Kidney epithelial cell (primary cell): ENCODE measurements around the gene COLEC12. TPM values are rescaled to one million over a fixed set of nuclear protein-coding genes. Genes with fewer than 3 reads are reported as not detected.

Experiments used
- DNase-seq: peaks from one replicate; pipeline ENCODE4 v3.0.0-alpha.2; 2010; ENCODE audit warnings: low read depth
- H3K27me3 ChIP-seq: 2 replicates; pipeline ENCODE4 v1.6.0; 2011; ENCODE audit warnings: low read length; ENCODE audit not compliant: control insufficient read depth, insufficient read depth
- H3K36me3 ChIP-seq: 2 replicates; pipeline ENCODE4 v1.5.1; 2011; ENCODE audit warnings: low read length; ENCODE audit not compliant: control insufficient read depth, insufficient read depth
- H3K4me3 ChIP-seq: 2 replicates; pipeline ENCODE4 v1.5.1; 2011; ENCODE audit warnings: low read depth, mild to moderate bottlenecking, control low read depth, low read length
- total RNA-seq: library from RNA; depleted of rRNA; stranded (reverse); fragments of >200 nt; gene quantifications from 2 replicates; pipeline ENCODE4 v1.2.3, GENCODE V29; 2015
- TF ChIP-seq, protein P1 (sequence below): IDR thresholded peaks from 2 replicates; pipeline ENCODE4 v1.5.1; 2011; ENCODE audit warnings: mild to moderate bottlenecking, moderate library complexity, low read length, control low read depth, inconsistent platforms; ENCODE audit not compliant: insufficient read depth, poor library complexity, severe bottlenecking

The COLEC12 gene
- total RNA-seq, 1 donor from 2014 or later: 1.2 TPM

DNA sequence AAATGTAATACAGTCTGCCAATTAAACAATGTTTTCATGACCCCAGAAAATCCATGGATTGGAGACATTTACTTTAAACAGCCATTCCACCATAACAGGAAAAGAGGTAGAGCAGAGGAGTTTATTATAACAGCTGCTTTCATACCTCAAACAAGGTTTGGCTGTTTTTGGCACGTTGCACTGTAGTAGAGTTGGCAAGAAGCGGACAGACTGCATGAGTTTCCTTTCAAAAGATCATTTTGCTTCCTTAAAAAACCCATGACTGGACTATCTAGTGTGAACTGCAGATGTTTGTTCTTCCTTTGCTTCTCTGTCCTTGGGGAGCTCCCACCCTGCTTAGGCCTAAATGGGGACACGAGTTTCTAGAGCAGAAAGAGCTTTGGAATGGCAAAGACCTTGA is 124.2 kb downstream of the COLEC12 start:
- no peaks in the 10 kb centered on the region for H3K27me3 ChIP-seq
- TF ChIP-seq, protein P1, sequence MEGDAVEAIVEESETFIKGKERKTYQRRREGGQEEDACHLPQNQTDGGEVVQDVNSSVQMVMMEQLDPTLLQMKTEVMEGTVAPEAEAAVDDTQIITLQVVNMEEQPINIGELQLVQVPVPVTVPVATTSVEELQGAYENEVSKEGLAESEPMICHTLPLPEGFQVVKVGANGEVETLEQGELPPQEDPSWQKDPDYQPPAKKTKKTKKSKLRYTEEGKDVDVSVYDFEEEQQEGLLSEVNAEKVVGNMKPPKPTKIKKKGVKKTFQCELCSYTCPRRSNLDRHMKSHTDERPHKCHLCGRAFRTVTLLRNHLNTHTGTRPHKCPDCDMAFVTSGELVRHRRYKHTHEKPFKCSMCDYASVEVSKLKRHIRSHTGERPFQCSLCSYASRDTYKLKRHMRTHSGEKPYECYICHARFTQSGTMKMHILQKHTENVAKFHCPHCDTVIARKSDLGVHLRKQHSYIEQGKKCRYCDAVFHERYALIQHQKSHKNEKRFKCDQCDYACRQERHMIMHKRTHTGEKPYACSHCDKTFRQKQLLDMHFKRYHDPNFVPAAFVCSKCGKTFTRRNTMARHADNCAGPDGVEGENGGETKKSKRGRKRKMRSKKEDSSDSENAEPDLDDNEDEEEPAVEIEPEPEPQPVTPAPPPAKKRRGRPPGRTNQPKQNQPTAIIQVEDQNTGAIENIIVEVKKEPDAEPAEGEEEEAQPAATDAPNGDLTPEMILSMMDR: no peak
- DNase-seq: no peak
- no peak overlapping the region for H3K4me3 ChIP-seq
- H3K36me3 ChIP-seq: no peaks in the 10 kb centered on the region

GRCh38 chr18:374721-375168 is 125.8 kb downstream of the COLEC12 start:
- TF ChIP-seq, protein P1: no peak
- no peak overlapping the region for H3K4me3 ChIP-seq
- DNase-seq: no peak
- H3K27me3 ChIP-seq: no peaks in the 10 kb centered on the region
- H3K36me3 ChIP-seq: no peaks in the 10 kb centered on the region

DNA sequence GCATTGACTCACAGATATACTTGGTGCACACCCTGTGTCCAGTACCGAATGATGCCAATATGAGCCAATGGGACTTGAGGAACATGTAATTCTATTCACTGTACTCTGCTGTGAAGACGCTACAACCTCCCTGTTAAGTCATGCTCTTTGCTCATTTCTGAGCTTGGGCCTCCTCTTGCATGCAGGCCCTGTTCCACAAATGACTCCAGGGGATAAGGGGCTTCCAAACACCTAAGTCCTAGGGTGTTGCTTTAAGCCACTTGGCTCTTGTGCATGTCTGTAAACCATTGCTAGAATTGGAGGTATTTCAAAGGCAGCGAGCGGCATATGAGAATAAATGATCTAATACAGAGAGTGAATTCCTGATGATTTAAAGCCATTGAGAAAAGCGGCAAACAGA is 126.7 kb downstream of the COLEC12 start:
- H3K4me3 ChIP-seq: no peak overlapping the region
- TF ChIP-seq, protein P1: no peak
- DNase-seq: no peak
- no peaks in the 10 kb centered on the region for H3K27me3 ChIP-seq
- H3K36me3 ChIP-seq: no peaks in the 10 kb centered on the region

GRCh38 chr18:371609-371982 is 128.9 kb downstream of the COLEC12 start:
- Histone ChIP-seq H3K4me3 (no peak overlapping the region), H3K27me3 (no peaks in the 10 kb centered on the region), H3K36me3 (no peaks in the 10 kb centered on the region)
- TF ChIP-seq, protein P1: no peak
- no peak for DNase-seq

DNA sequence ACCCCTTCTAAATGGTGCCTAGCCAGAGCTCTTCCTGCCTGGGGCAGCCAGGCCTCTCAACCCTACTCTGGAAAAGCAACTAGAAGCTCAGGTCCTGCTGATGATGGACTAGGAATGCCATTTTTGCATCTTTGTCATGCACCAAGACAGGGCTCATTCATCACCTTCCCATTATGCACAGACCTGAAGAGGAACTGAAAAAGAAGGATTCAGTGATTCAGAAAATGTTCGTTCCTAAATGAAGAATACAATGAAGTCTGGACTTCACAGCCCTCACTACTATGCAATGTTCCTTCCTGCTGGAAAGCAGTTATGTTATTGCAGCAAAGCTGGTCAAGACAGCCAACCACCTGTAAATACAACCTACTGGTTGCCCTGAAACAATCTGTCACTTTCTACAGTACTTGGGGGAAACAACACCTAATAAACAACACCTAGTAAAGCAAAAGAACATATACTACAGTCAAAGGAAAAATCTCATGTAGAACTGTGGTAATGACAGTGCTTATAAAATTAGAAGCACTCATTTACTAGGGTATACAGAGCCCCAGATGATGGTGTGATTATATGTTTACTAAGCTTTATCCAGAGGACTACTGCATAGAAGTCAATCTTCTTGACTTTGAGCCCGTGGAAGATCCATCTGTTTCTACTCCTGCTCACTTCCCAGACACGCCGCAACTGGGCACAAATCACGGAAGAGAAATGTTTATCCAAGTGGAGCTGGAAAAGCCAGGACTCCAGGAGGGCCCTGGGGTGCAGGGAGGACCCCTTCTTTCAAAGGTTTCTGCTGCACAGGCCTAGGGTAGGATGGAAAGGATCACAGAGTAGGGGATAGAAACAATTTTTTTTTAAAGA is 129.5 kb downstream of the COLEC12 start:
- no peak overlapping the region for H3K4me3 ChIP-seq
- DNase-seq: no peak
- TF ChIP-seq, protein P1: no peak
- no peaks in the 10 kb centered on the region for H3K36me3 ChIP-seq
- H3K27me3 ChIP-seq: no peaks in the 10 kb centered on the region
